HG03469 (cell line): ENCODE data around the gene RBBP9.
A peak's percentile ranks its signal among the peaks of the same experiment; 100 is the strongest.
"Not testable (repeated sequence)": the region's sequence is repeated elsewhere in the genome, so short reads cannot be mapped to it uniquely, and the experiment has no call there.

ENCODE experiments used
- ATAC-seq: cut with Tn5 transposase; IDR thresholded peaks from one replicate; pipeline ENCODE4 v1.9.1; 2021; ENCODE audit warnings: mild to moderate bottlenecking, moderate library complexity, moderate number of reproducible peaks; ENCODE audit not compliant: unreplicated experiment

The RBBP9 gene

GRCh38 chr20:18496740-18497592, at the start of gene RBBP9:
RBBP9 (minus strand) TSS chr20:18497225; CDS start chr20:18497167, 58 bp downstream.
- peak; percentile 98 for ATAC-seq

- no peak for ATAC-seq
These were observed 48.5 kb upstream of the RBBP9 start for GRCh38 chr20:18545566-18545965.

- ATAC-seq = no peak
These were observed 46.9 kb upstream of the RBBP9 start for GRCh38 chr20:18543932-18544331.

GRCh38 chr20:18543216-18543615, 46.2 kb upstream of the RBBP9 start:
- ATAC-seq = no peak

- ATAC-seq = no peak
These were observed 44.7 kb upstream of the RBBP9 start for GRCh38 chr20:18541741-18542140.

- ATAC-seq = no peak
These were observed 40.6 kb upstream of the RBBP9 start for GRCh38 chr20:18537651-18538050.

- ATAC-seq = no peak
These were observed 37.1 kb upstream of the RBBP9 start for GRCh38 chr20:18533978-18534644.

GRCh38 chr20:18533491-18533890, 36.5 kb upstream of the RBBP9 start:
- no peak for ATAC-seq

- ATAC-seq = no peak
These were observed 35.6 kb upstream of the RBBP9 start for GRCh38 chr20:18532626-18533025.

GRCh38 chr20:18529041-18529440, 32.0 kb upstream of the RBBP9 start:
- no peak for ATAC-seq

- no peak for ATAC-seq
These were observed 30.8 kb upstream of the RBBP9 start for GRCh38 chr20:18527836-18528235.

- ATAC-seq = no peak
These were observed 30.3 kb upstream of the RBBP9 start for GRCh38 chr20:18527339-18527738.

GRCh38 chr20:18526761-18527160, 29.7 kb upstream of the RBBP9 start:
- ATAC-seq = not testable (repeated sequence)

- ATAC-seq = no peak
These were observed 27.6 kb upstream of the RBBP9 start for GRCh38 chr20:18524646-18525045.

- ATAC-seq = no peak
These were observed 26.0 kb upstream of the RBBP9 start for GRCh38 chr20:18523066-18523465.

- not testable (repeated sequence) for ATAC-seq
These were observed 25.0 kb upstream of the RBBP9 start for GRCh38 chr20:18522066-18522465.

- ATAC-seq = no peak
These were observed 18.9 kb upstream of the RBBP9 start for GRCh38 chr20:18515973-18516372.

- ATAC-seq = no peak
These were observed 17.1 kb upstream of the RBBP9 start for GRCh38 chr20:18514127-18514526.

- no peak for ATAC-seq
These were observed 16.2 kb upstream of the RBBP9 start for GRCh38 chr20:18513208-18513607.

- no peak for ATAC-seq
These were observed 14.5 kb upstream of the RBBP9 start for GRCh38 chr20:18511571-18511970.

GRCh38 chr20:18507218-18508191, 10.5 kb upstream of the RBBP9 start, which contains the start of gene SEC23B:
SEC23B (plus strand) TSS chr20:18507940; CDS start chr20:18510836, 2,896 bp downstream.
- peak; percentile 90 for ATAC-seq
